HEK293 (cell line): Measurements from ENCODE around the gene NENF.

Source experiments
- CTCF ChIA-PET: fragments of 350-600 bp; formaldehyde crosslinking; extraction: SDS; loops from one replicate; lab custom pipeline; 2021; ENCODE audit warnings: antibody characterized with exemption; lab: Yijun Ruan, JAX
- POLR2A ChIA-PET: fragments of 300-600 bp; formaldehyde crosslinking; extraction: SDS; loops from one replicate; lab custom pipeline; 2020; ENCODE audit warnings: antibody characterized with exemption, inconsistent platforms; lab: Yijun Ruan, JAX
- H3K27ac ChIP-seq: fragments of 200-500 bp; sonication (Bioruptor generic); 2 replicates; pipeline ENCODE4 v1.5.1; 2014; ENCODE audit warnings: low read depth, low read length, control low read depth, inconsistent platforms; ENCODE audit errors: extremely low read depth
- H3K36me3 ChIP-seq, 2 experiments: fragments of 200-500 bp in 1 of 2; sonication (Bioruptor generic) in 1 of 2; 1 replicate in 1 of 2; 2 replicates in 1 of 2; pipeline ENCODE4 v1.5.1; 2014 to 2017; ENCODE audit warnings: inconsistent platforms in 2 of 2, low read length in 2 of 2; ENCODE audit not compliant: control insufficient read depth in 2 of 2, insufficient read depth in 1 of 2
- H3K4me1 ChIP-seq: fragments of 200-500 bp; sonication (Bioruptor generic); 2 replicates; pipeline ENCODE4 v1.5.1; 2014; ENCODE audit warnings: mild to moderate bottlenecking, low read length, inconsistent platforms; ENCODE audit not compliant: control insufficient read depth, insufficient read depth
- H3K4me3 ChIP-seq: 2 replicates; pipeline ENCODE4 v1.5.1; 2011; ENCODE audit warnings: low read depth, mild to moderate bottlenecking, control low read depth, low read length, moderate library complexity
- H3K9me3 ChIP-seq: fragments of 200-500 bp; sonication (Bioruptor generic); 2 replicates; pipeline ENCODE4 v1.5.1; 2014; ENCODE audit warnings: low read depth, low read length, inconsistent platforms; ENCODE audit not compliant: control insufficient read depth, insufficient read depth
- EGR2 ChIP-seq: fragments of 450-650 bp; formaldehyde crosslinking; IDR thresholded peaks from 2 replicates; pipeline ENCODE4 v1.5.1; 2016; ENCODE audit warnings: low read depth, missing biosample characterization, missing genetic modification characterization
- ELK4 ChIP-seq: IDR thresholded peaks from 2 replicates; pipeline ENCODE4 v1.6.1; 2011; ENCODE audit warnings: mild to moderate bottlenecking, low read depth, low read length, borderline replicate concordance
- GLI4 ChIP-seq: fragments of 450-650 bp; formaldehyde crosslinking; IDR thresholded peaks from 2 replicates; pipeline ENCODE4 v1.5.1; 2016; ENCODE audit warnings: missing biosample characterization, missing genetic modification characterization
- KLF10 ChIP-seq: fragments of 450-650 bp; IDR thresholded peaks from 2 replicates; pipeline ENCODE4 v1.5.1; 2018; ENCODE audit warnings: missing biosample characterization, mild to moderate bottlenecking, missing genetic modification characterization
- KLF7 ChIP-seq: fragments of 450-650 bp; formaldehyde crosslinking; IDR thresholded peaks from 2 replicates; pipeline ENCODE4 v1.5.1; 2016; ENCODE audit warnings: missing biosample characterization, missing genetic modification characterization, borderline replicate concordance
- MEIS1 ChIP-seq: sonication (generic); formaldehyde crosslinking; IDR thresholded peaks from 2 replicates; pipeline ENCODE4 v1.8.1; 2022; ENCODE audit warnings: missing genetic modification reagents, mild to moderate bottlenecking, borderline replicate concordance
- PATZ1 ChIP-seq: fragments of 450-650 bp; formaldehyde crosslinking; IDR thresholded peaks from 2 replicates; pipeline ENCODE4 v1.5.1; 2016; ENCODE audit warnings: missing biosample characterization, missing genetic modification characterization
- REST ChIP-seq: fragments of 450-650 bp; formaldehyde crosslinking; IDR thresholded peaks from 2 replicates; pipeline ENCODE4 v1.5.1; 2016; ENCODE audit warnings: missing biosample characterization, missing genetic modification characterization
- SCRT2 ChIP-seq: fragments of 450-650 bp; formaldehyde crosslinking; IDR thresholded peaks from 2 replicates; pipeline ENCODE4 v1.5.1; 2016; ENCODE audit warnings: missing biosample characterization, missing genetic modification characterization
- SP2 ChIP-seq: fragments of 450-650 bp; formaldehyde crosslinking; IDR thresholded peaks from 2 replicates; pipeline ENCODE4 v1.5.1; 2016; ENCODE audit warnings: missing biosample characterization, missing genetic modification characterization
- YY2 ChIP-seq: fragments of 450-650 bp; formaldehyde crosslinking; IDR thresholded peaks from 2 replicates; pipeline ENCODE4 v1.5.1; 2016; ENCODE audit warnings: missing biosample characterization, missing genetic modification characterization
- ZBTB1 ChIP-seq: fragments of 450-650 bp; formaldehyde crosslinking; IDR thresholded peaks from 2 replicates; pipeline ENCODE4 v1.5.1; 2016; ENCODE audit warnings: missing biosample characterization, missing genetic modification characterization
- ZBTB17 ChIP-seq: fragments of 450-650 bp; formaldehyde crosslinking; IDR thresholded peaks from 2 replicates; pipeline ENCODE4 v1.5.1; 2016; ENCODE audit warnings: missing biosample characterization, missing genetic modification characterization
- ZBTB20 ChIP-seq: fragments of 450-650 bp; formaldehyde crosslinking; IDR thresholded peaks from 2 replicates; pipeline ENCODE4 v1.5.1; 2016; ENCODE audit warnings: missing biosample characterization, missing genetic modification characterization
- ZBTB49 ChIP-seq: fragments of 450-650 bp; formaldehyde crosslinking; IDR thresholded peaks from 2 replicates; pipeline ENCODE4 v1.5.1; 2016; ENCODE audit warnings: missing biosample characterization, missing genetic modification characterization, low read depth
- ZFHX2 ChIP-seq: fragments of 450-650 bp; formaldehyde crosslinking; conservative IDR thresholded peaks from 2 replicates; pipeline ENCODE4 v1.5.1; 2016; ENCODE audit warnings: missing biosample characterization, missing genetic modification characterization
- ZNF10 ChIP-seq: fragments of 450-650 bp; formaldehyde crosslinking; IDR thresholded peaks from 2 replicates; pipeline ENCODE4 v1.5.1; 2017; ENCODE audit warnings: missing biosample characterization, missing genetic modification characterization
- ZNF112 ChIP-seq: fragments of 450-650 bp; formaldehyde crosslinking; IDR thresholded peaks from 2 replicates; pipeline ENCODE4 v1.5.0; 2017; ENCODE audit warnings: missing biosample characterization, missing genetic modification characterization
- ZNF211 ChIP-seq: fragments of 450-650 bp; formaldehyde crosslinking; IDR thresholded peaks from 2 replicates; pipeline ENCODE4 v1.5.1; 2016; ENCODE audit warnings: low read depth, missing biosample characterization, missing genetic modification characterization
- ZNF214 ChIP-seq: fragments of 450-650 bp; formaldehyde crosslinking; IDR thresholded peaks from 2 replicates; pipeline ENCODE4 v1.5.1; 2017; ENCODE audit warnings: missing biosample characterization, mild to moderate bottlenecking, missing genetic modification characterization, borderline replicate concordance
- ZNF311 ChIP-seq: fragments of 450-650 bp; formaldehyde crosslinking; IDR thresholded peaks from 2 replicates; pipeline ENCODE4 v1.5.1; 2017; ENCODE audit warnings: missing biosample characterization, missing genetic modification characterization, borderline replicate concordance
- ZNF335 ChIP-seq: fragments of 450-650 bp; formaldehyde crosslinking; conservative IDR thresholded peaks from 2 replicates; pipeline ENCODE4 v1.5.1; 2016; ENCODE audit warnings: missing biosample characterization, missing genetic modification characterization
- ZNF416 ChIP-seq: fragments of 450-650 bp; formaldehyde crosslinking; IDR thresholded peaks from 2 replicates; pipeline ENCODE4 v1.5.1; 2016; ENCODE audit warnings: missing biosample characterization, missing genetic modification characterization
- ZNF433 ChIP-seq: fragments of 450-650 bp; formaldehyde crosslinking; IDR thresholded peaks from 2 replicates; pipeline ENCODE4 v1.5.1; 2016; ENCODE audit warnings: missing biosample characterization, missing genetic modification characterization, low read depth
- ZNF670 ChIP-seq: fragments of 450-650 bp; formaldehyde crosslinking; IDR thresholded peaks from 2 replicates; pipeline ENCODE4 v1.5.1; 2016; ENCODE audit warnings: missing biosample characterization, missing genetic modification characterization, low read depth
- ZNF830 ChIP-seq: fragments of 450-650 bp; IDR thresholded peaks from 2 replicates; pipeline ENCODE4 v1.5.0; 2018; ENCODE audit warnings: missing biosample characterization, missing genetic modification characterization, low read depth, mild to moderate bottlenecking, moderate library complexity

Gene NENF

DNA sequence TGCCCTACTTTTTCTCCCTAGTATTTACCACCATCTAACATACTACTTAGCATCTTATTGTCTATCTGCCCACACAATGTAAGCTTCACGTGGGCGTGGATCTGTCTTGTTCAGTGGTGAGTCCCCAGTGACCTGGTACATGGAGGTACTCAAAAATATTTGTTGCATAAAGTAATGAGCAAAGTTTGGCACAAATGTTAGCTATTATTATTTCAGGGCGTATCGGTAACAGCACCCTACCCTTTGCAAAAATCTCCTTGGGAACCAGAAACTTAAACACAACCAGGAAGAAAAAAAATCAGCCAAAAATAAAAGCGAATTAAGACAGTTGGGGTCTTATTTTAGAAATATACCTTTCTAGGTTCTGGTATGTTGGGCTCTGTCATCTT lies 454 bp upstream of the NENF start:
- H3K27ac ChIP-seq: peak overlapping the region; percentile 80; the same call in 1 of the 2 replicates
- H3K4me1 ChIP-seq: peaks cover 2% of the 10 kb centered on the region; the same call in 1 of the 2 replicates
- no peak for TF ChIP-seq ELK4
- no peak for TF ChIP-seq SCRT2 (tag by site-specific recombination)
- no peak for TF ChIP-seq ZBTB17 (tag by site-specific recombination)
- no peak for TF ChIP-seq ZBTB49 (tag by site-specific recombination)
- no peak for TF ChIP-seq KLF7 (tag by site-specific recombination)
- TF ChIP-seq ZBTB20 (tag by site-specific recombination): peak; percentile 4; the same call in 1 of the 2 replicates
- no peak for TF ChIP-seq ZNF10 (tag by site-specific recombination)
- no peak for TF ChIP-seq ZNF214 (tag by site-specific recombination)
- no peak for TF ChIP-seq ZBTB1 (tag by site-specific recombination)
- TF ChIP-seq ZNF670 (tag by site-specific recombination): no peak
- peak; percentile 54 for TF ChIP-seq ZNF335 (tag by site-specific recombination)
- TF ChIP-seq ZNF433: no peak
- no peak for TF ChIP-seq ZNF211
- TF ChIP-seq ZNF112: no peak
- TF ChIP-seq ZFHX2: peak; percentile 82
- no peak for TF ChIP-seq GLI4 (tag by site-specific recombination)
- TF ChIP-seq KLF10 (tag by site-specific recombination): no peak
- TF ChIP-seq MEIS1 (CRISPR knock-in tag): no peak
- no peak for TF ChIP-seq YY2
- no peak for TF ChIP-seq ZNF311
- peak; percentile 59 for TF ChIP-seq EGR2 (tag by site-specific recombination)
- TF ChIP-seq ZNF416 (tag by site-specific recombination): no peak
- H3K9me3 ChIP-seq: no peaks in the 10 kb centered on the region
- H3K4me3 ChIP-seq: peak overlapping the region; percentile 66
- POLR2A ChIA-PET: interaction anchor here (1.0 kb wide), 1 partner anchor 10 kb away, joined by 4 read pairs; no protein-coding TSS in a partner anchor
- CTCF ChIA-PET: interaction anchor here (0.5 to 0.9 kb wide), 4 partner anchors 24 to 670 kb away, joined by 4 to 6 read pairs (median 4); no protein-coding TSS in a partner anchor
- peaks cover 0 to 4% of the 10 kb centered on the region in 2 experiments; a peak in 1 of 3 replicates for H3K36me3 ChIP-seq

DNA sequence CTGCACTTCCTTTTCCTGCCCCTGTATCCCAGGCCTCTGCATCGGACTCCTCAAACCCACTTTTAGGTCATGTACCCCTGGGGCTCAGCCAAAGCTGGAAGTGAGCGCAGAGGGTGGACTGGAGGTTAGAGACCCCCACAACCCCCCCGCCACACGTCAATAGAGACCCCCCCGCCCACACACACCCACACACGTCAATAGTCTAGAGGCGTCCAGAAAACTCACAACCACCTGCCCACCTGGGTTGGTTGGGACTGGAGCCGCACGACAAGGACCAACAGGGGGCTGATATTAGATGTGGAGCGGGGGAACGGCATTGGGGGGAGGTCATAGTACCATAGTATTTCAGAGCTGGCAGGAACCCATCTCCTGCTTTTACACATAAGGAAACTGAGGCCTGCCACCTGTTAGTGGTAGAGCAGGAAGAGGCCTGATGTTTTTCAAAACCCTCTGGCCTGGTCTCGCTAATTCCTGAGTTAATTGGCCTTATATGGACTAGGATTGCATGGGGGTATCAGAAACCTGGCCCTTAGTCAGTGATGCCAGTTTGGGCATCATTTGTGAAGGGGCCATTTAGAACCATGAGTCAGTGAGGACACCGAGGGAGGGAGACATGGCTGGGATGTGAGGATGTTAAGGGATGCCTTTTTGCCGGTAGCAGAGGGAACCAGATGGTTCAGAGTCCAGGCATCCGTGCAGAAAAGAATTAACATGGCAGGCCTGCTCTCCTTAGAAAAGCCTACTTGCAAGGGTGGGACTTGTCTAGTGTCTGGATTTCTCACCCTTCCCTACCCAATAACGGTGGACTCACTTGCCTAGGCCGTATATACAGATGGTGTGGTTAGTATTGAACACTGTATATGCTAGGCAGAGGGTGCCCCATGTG lies 1.1 kb downstream of the NENF start:
- H3K9me3 ChIP-seq: no peaks in the 10 kb centered on the region
- POLR2A ChIA-PET: no interaction called here
- CTCF ChIA-PET: no interaction called here
- TF ChIP-seq PATZ1 (tag by site-specific recombination) (peak; percentile 56), ZNF335 (tag by site-specific recombination) (peak; percentile 22; the same call in 1 of the 2 replicates), ZNF433 (no peak), ZNF830 (tag by site-specific recombination) (no peak), SP2 (tag by site-specific recombination) (peak; percentile 17), REST (no peak)

More for the DNA sequence above, 1.1 kb downstream of the NENF start:
- peaks cover 2% of the 10 kb centered on the region; the same call in 1 of the 2 replicates for H3K4me1 ChIP-seq
- H3K4me3 ChIP-seq: peak overlapping the region; percentile 66
- H3K36me3 ChIP-seq: peaks cover 0 to 4% of the 10 kb centered on the region in 2 experiments; a peak in 1 of 3 replicates
- no peak overlapping the region; the same call in 1 of the 2 replicates for H3K27ac ChIP-seq
